RPMI7951 (cell line): ENCODE measurements around the gene CREBBP. TPM values are rescaled to one million over a fixed set of nuclear protein-coding genes. Genes with fewer than 3 reads are reported as not detected.

ENCODE experiments used
- DNase-seq: peaks from one replicate; pipeline ENCODE4 v3.0.0-alpha.2; 2012; ENCODE audit warnings: low read depth
- total RNA-seq: library from RNA; depleted of rRNA; stranded (reverse); fragments of >200 nt; shearing (Covaris generic); gene quantifications from 2 replicates; pipeline ENCODE4 v1.2.3, GENCODE V29; 2014

Gene CREBBP
- total RNA-seq, 1 experiment from 2014 or later, result 6.8 TPM

DNA sequence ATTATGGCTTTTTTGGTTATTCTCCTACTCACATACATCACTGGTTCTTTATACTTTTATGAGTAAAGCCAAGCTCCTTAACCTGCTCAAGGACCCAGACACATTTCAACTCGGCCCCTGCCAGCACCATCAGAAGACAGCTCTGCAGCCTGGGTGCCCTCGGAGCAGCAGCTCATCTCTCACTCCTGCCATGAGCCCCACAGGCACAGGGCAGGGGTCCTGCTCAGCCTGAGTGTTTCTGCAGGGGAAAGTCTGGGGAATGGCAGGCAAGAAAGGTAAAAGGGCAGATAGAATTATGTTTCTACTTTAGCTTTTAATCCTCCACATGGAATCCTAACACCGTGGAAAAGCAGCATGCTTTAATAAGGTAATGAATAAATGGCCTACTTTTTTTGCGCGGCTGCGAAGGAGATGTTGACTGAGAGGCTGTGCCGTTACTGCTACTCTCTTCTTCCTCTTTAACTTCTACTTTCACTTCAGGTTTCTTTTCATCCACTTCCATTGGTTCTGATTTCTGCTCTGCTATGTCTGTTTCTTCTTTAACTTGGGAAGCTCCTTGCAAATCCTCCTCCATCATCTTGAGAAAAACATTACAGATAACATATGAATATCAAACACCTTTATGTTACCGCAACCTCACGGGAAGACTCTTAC, 113.1 kb downstream of the CREBBP start:
- no peak for DNase-seq

DNA sequence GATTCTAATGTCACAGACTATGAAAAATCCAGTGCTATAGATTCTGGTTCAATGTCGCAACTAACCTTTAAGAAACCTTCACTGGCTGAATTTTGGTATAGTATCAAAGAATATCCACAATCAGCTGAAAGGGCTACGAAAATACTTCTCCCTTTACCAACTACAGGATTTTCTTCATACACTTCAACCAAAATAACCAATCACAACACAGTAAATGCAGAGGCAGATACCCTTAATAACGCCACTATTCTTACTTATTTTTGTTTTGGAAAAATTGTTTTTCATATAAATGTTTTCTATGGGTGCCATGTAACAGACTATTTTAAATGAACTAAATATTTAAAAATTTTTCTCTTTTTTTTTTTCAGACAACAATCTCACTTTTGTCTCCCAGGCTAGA, 114.3 kb downstream of the CREBBP start:
- no peak for DNase-seq

DNA sequence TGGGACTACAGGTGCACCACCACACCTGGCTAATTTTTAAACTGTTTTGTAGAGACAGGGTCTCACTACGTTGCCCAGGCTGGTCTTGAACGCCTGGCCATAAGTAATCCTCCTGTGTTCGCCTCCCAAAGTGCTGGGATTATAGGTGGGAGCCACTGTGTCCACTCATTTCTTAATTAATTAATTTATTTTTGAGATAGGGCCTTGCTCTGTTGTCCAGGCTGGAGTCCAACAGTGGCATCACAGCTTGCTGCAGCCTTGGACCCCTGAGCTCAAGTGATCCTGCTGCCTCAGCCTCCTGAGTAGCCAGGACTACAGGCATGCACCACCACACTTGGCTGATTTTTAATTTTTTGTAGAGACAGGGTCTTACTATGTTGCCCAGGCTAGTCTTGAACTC, 116.1 kb downstream of the CREBBP start:
- no peak for DNase-seq

DNA sequence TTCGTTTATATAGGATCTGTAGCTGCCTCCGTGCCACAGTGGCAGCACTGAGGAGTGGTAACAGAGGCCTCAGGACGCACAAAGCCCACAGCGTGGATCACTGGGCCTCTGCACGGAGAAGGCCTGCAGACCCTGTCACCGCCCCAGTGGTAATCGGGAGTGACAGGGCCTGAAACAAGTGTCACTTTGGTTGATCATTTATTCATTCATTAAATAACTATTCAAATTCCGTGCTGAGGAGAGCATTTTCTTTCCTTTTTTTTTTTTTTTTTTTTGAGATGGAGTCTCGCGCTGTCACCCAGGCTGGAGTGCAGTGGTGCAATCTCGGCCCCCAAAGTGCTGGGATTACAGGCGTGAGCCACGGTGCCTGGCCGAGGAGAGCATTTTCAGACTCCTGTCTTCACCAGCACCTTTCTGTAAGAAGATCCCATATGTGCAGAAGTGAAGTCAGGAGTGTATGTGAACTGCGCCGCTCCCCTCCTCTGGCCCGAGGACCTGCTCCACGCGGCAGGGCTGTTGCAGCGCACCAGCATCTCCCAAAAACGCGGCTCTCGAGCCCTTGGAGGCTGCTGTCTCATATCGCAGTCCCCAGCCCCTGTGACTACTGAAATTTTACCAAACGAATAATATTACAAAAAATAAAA, 118.3 kb downstream of the CREBBP start:
- DNase-seq, result no peak

DNA sequence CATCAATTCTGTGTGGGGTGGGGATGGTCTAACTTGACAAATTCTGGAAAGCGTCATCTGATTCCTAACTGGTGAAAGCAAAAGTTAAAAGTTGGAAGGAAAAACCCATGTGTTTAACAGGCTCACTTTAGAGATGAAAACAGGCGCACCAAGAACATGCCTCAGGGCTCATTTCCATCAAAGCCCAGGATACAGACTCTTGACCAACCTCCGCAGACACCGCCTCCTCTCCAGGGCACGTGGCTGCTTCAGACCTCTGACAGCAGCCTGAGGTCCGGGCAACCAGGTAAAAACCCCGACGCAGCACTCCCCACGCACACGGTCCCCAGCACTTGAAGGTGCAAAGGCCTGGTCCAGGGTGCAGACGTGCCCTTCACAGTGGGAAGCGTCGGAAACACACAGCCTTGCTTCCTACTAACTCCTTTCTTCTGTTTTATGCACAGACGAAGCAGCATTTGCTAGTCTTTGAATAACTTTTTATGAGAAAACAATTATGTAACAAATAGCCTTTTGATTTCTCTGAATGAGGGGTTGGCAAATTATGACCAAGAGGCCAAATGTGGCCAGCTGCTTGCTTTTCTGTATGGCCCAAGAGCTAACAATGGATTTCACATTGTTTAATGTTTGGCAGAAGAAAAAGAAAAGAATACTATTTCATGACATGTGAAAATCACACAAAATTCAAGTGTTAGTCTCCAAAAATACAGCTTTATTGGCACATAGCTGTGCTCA, 119.0 kb downstream of the CREBBP start:
- DNase-seq, result no peak

DNA sequence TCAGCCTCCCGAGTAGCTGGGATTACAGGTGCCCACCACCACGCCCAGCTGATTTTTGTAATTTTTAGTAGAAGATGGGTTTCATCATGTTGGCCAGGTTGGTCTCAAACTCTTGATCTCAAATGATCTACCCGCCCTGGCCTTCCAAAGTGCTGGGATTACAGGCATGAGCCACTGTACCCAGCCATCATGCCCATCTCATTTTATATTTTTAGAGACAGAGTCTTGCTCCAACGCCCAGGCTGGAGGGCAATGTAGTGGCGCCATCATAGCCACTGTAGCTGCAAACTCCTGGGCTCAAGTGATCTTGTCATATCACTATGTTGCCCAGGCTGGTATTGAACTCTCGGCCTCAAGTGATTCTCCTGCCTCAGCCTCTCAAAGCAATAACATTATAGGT, 120.0 kb downstream of the CREBBP start:
- DNase-seq, result no peak

DNA sequence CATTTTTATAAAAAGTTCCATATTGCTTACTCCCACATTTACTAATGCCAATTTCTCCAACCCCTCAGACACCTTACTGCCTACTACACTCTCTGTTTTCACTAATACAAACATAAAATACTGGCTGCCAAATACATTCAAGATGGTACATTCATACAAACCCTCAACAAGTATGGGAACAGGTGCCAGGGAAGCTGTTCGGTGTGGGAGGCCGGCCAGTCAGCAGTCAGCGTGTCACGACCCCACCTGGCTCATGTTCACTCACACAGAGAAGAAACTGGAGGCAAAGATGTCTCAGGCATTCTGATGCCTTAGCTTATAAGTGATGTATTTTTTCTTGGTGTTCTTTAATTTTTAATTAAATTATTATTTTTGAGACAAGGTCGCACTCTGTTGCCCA, 120.8 kb downstream of the CREBBP start:
- DNase-seq, result no peak

DNA sequence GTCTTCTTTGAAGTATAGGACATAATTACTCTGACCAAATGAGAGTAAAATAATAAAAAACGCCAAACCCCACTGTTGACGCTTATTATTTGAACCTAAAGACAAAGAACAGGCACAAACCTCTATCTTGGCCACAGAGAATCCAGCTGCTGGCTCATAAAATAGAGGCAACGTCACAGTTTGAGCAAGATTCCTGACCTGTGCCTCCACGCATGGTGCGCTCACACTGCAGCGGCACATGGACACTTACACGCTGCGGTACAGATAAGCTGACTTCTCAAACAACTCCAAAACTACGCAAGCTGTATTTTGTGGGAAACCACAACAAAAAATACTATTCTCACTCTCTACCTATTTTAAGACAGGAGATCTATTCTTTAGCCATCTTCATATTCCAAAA, 124.4 kb downstream of the CREBBP start:
- DNase-seq, result no peak

DNA sequence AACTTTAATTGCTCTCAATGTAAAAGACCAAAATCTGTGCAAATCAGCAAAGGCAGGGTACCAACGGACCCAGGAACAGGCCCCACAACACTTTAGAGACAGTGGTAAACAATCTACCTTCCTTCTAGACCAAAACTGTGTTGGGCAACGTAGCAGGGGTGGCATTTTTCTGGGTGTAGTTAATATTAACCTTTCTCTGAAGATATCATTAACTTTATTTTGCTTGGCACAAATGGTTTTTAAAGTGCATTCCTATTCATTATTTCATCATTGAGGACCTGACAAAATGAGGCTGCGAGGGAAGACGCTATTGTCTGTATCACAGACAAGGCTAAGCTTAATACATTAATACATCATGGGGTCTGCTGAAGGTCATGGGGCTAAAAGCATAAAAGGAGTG, 125.3 kb downstream of the CREBBP start:
- DNase-seq, result no peak

DNA sequence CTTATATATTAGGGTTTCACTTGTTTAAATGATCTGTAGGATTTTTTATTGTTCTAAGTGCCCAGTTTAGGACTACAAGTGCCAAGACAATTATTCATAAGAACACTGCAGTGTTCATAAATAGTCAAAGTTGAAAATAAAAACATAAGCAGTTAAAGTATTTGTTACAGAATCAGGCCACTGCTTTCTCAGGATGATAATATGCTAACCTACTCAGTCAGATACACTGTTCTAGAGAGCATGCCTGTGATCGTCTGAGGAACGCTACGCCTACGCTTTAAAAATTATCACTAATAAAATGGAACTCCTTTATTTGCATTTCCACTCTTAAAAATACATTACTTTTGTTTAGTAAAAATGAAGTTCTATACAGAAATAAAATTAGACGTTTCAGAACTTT, 125.7 kb downstream of the CREBBP start:
- DNase-seq, result no peak

DNA sequence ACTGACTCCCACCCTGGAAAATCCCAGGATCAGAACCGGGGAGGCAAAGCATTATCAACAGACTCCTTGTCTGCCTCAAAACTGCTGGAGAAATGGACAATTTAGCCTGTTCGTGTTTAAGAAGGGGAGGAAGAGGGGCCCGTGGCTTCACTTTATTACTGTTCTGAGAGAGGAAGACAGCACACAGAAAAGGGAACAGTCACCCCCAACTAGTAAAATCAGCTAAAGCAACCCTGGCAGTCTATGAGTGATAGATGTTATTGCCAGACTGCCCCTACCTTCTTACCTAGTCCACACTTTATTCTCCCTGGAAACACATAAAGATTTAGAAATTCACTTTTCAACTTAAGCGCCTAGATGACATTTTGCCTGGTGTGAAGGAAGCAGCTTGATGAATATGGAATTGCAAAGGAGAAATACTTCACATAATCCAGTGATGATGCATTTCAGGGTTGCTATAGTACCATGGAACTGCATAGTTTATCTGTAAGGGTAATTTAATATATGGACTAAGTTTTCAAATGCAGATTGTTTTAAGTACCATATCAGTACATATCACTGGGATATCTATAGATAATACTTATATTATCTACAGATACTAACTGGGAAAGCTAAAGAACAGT, 126.3 kb downstream of the CREBBP start:
- DNase-seq, result no peak

DNA sequence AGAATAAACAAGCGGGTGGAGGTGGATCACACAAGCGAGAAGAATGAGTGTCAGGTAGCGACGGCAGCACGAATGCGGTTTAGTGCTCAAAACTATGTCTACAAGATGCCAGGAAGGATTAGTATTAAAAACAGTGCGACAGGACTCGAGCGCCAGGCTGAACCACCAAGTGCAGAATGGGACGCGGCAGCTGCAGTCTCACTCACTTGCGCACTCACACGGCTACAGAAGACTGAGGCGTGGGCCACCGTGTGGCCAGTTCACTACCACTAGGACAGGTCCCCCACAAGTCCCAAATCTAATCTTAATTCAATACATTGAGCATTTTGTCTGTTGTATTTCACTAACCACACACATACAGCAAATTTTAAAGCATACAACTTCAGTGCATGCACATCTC, 127.5 kb downstream of the CREBBP start:
- no peak for DNase-seq

DNA sequence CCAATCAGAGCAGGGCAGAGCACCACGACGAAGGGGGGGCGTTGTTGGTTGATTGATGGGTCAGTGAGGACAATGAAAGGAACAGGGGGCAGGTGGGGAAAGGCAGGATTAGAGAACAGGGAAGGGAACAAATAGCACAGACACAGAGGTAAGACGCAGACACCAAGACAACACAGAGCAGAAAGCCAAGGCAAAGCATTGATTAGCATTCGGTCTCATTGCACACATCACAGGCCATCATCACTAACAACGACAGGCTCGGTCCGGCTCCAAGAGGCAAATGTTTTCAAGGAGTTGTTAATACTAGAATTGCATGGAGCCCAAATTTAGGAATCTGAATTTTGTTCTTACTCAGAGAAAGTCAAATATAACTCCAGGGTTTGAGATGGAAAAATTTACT, 128.6 kb downstream of the CREBBP start:
- DNase-seq, result no peak

DNA sequence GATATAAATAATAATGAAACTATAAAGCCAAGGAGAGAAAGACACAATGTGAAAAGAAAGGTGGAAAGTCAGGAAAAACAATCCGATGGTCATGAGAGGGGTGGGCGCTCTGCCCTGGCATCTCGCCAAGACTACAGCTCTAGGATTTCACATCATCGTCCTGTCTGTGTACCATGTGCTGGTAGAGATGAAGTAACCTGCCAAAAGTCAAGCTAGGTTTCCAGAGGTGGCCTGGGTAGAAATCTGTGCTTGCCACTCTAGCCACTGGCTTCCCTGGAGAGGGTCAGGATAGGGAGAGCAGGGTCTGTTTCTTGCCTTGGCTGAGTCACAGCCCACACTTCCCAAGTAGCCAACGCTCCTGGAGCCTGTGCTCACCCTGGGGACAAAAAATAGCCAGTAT, 132.2 kb downstream of the CREBBP start:
- DNase-seq, result no peak

DNA sequence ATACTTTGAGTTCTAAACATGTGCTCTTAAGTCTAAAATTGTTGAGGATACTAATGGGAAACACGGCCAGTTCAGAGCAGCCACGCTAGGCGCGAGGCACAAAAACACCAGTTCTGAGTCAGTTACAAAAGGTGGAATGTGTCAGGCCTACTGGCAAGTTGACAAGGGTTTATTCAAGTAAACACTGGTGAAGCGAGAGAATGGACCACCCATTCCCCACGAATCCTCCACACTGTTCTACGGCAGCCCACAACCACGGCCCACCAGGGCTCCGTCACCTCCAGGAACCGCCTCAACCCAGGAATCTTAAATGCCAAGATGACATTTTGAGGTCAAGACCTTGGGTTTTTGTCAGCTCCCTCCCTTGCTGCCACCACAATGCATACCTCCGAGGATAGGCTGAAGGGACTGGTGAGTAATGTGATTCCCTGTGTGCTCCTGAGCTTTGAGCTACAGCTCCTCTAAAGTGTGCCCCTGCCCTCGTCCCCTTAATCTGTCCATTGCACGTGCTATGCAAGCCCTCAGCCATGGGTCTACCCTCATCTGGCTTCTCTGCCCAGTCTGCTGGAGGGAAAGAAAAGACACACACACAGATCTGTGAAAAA, 134.7 kb downstream of the CREBBP start:
- DNase-seq, result peak; percentile 6

DNA sequence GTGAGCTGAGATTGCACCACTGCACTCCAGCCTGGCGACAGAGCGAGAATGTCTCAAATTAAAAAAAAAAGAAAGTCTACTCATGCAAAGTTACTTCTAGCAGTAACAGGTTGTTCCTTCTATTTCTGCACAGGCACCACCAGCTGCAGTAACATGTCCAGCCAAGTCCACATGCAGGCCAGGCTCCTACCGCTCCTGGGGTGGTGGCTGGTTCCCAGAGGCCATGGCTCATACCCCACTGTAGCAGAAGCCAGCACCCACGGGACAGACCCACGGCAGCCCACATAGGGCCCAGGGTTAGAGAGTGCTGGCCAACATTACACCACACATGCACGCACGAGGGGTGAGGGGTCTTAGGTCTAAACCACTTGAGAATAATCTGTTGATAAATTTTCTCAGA, 136.5 kb downstream of the CREBBP start:
- DNase-seq, result no peak

DNA sequence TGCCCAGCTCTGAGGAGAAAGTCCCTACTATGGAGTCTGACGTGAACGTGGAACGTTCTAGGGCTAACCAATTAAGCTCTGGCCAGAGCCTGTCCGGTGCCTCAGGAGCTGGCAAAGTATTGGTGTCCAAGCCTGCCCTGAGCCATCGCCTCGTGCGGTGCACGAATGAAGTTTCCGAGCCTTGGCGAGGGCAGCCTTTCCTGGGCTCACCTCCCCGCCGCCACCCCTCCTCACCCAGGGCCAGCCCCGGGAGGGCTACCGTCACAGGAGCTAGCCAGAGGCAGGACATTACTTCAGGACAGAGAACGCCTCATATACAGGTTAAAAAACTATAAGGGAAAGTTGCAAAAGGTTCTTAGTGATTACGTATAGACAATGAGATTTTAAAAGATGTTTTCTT, 139.6 kb downstream of the CREBBP start:
- DNase-seq, result no peak

DNA sequence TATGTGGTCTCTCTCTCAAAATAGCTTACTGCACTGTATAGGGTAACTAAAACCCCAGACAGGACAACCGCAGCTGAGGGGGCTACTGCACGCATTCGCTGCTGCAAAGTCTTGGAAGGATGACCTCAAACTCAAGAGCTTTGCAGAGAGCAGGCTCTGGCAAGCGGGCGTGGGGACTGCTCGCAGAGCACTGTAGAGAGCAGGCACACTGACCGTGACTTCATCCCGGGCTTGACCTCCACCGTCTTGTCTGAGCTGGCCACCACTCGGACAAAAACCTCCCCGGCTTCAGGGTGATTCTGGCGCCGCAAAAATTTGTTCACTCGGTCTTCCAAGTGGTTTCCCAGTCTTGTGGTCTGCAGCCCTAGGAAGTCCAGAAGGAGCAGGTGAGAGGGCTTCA, 140.3 kb downstream of the CREBBP start:
- DNase-seq, result no peak

DNA sequence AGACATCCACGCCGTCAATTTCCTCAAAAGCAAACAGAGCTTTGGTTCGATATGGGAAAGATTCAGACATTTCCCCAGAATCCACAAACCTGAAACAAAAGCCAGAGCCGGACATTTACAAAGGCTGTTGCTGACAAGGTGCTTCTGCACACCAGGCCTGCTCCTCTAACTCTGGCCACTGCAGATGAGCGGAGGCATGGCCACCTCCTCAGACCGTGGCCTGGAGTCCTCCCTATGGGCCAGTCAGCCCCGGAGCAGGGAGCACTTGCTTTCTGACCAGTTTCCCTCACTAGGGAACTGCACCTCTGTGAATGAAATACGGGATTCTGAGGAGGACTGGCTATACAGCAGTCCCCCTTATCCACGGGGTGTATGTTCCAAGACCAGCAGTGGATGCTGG, 140.9 kb downstream of the CREBBP start:
- DNase-seq, result no peak

DNA sequence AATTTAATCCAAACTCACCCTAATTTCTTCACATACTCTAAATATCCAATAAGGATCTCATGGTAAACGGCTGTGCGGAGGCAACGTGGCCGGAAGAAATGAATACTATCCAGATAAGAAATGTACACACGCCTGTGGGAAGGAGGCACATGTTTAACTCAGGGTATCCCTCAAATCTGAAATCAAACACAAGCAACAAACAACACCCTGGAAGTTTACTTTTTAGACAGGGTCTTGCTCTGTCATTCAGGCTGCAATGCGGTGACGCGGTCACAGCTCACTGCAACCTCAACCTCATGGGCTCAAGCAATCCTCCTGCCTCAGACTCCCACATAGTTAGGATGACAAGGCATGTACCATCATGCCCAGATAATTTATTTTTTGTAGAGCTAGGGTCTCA, 142.0 kb downstream of the CREBBP start:
- no peak for DNase-seq

DNA sequence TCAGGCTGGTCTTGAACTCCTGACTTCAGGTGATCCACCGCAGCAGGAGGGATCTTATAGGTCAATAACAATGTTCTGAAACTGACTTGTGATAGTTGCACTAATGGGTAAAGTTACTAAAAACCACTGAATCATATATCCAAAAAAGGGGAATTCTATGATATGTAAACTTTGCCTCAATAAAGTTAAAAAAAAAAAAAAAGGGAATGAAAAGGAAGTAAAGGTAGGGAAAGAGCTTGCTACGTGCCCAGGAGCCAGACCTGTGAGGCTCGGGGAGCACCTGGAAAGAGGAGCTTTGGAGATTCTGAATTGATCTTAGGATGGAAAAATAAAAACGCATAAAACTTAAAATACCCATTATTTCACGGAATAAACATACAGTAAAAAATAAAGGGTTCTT, 142.4 kb downstream of the CREBBP start:
- DNase-seq, result no peak

DNA sequence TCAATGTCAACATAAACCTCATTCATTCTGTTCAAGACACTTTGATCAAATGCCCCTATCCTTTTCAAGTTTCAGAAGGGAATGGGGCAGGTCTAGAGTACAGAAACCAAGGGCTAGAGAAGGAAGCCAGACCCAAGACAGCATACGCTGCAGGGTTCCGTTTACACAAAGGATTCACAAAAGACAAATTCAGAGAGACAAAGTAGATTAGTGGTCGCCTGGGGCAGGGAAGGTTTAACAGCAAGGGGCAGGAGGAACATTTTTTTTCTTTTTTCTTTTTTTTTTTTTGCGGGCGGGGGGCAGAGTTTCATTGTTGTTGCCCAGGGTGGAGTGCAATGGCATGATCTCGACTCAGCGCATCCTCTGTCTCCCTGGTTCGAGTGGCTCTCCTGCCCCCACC, 143.3 kb downstream of the CREBBP start:
- DNase-seq, result no peak
